ENCODE measurements around the gene TAS2R43.
"Not testable (repeated sequence)": the region's sequence is repeated elsewhere in the genome, so short reads cannot be mapped to it uniquely, and the experiment has no call there.

DNA sequence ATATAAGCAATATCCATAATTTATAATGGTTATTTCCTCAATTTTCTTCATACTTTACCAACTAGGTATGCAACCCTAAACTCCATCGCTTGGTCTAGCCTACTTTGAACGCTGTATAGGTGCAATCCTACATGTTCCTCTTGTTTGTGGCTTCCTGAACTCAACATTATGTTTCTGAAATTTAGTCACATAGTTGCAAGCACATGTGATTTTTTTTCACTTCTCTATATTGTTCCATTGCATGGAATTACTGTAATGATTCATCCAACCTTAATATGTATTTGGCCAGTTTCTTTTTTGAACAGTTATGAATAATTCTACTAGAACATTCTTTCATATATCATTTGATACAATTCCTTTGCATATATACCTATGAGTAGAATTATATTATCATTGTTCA is 2.8 kb upstream of the TAS2R43 start:
- not testable (repeated sequence) for TF ChIP-seq TCF7L2 (IDR thresholded peaks at IDR 0.05; ENCODE audit: borderline replicate concordance, extremely low read depth, insufficient read depth, insufficient read length); EZH2 (IDR thresholded peaks at IDR 0.05); POLR2A (IDR thresholded peaks at IDR 0.05; ENCODE audit: borderline replicate concordance, extremely low read depth, insufficient read depth, insufficient read length); POLR2AphosphoS5 (IDR thresholded peaks at IDR 0.05; ENCODE audit: low read depth, low read length); SP1 (IDR thresholded peaks at IDR 0.05; ENCODE audit: low read depth); RAD21 (IDR thresholded peaks at IDR 0.05; ENCODE audit: low read depth); SIN3A (IDR thresholded peaks at IDR 0.05; ENCODE audit: low read depth); FOSL1 (IDR thresholded peaks at IDR 0.05; ENCODE audit: low read depth); EZH2phosphoT487 (IDR thresholded peaks at IDR 0.05; ENCODE audit: borderline replicate concordance); SRF (IDR thresholded peaks at IDR 0.05; ENCODE audit: low read depth); YY1 (IDR thresholded peaks at IDR 0.05; ENCODE audit: extremely low read depth, insufficient replicate concordance, low read depth, low read length)
- TF ChIP-seq, protein P1, sequence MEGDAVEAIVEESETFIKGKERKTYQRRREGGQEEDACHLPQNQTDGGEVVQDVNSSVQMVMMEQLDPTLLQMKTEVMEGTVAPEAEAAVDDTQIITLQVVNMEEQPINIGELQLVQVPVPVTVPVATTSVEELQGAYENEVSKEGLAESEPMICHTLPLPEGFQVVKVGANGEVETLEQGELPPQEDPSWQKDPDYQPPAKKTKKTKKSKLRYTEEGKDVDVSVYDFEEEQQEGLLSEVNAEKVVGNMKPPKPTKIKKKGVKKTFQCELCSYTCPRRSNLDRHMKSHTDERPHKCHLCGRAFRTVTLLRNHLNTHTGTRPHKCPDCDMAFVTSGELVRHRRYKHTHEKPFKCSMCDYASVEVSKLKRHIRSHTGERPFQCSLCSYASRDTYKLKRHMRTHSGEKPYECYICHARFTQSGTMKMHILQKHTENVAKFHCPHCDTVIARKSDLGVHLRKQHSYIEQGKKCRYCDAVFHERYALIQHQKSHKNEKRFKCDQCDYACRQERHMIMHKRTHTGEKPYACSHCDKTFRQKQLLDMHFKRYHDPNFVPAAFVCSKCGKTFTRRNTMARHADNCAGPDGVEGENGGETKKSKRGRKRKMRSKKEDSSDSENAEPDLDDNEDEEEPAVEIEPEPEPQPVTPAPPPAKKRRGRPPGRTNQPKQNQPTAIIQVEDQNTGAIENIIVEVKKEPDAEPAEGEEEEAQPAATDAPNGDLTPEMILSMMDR (IDR thresholded peaks at IDR 0.05 in 2 of 3, conservative IDR thresholded peaks at IDR 0.05 in 1 of 3; ENCODE audit: borderline replicate concordance in 1 of 3, insufficient read depth in 1 of 3, low read depth in 2 of 3, low read length in 2 of 3): not testable (repeated sequence)
- TF ChIP-seq, protein P2, sequence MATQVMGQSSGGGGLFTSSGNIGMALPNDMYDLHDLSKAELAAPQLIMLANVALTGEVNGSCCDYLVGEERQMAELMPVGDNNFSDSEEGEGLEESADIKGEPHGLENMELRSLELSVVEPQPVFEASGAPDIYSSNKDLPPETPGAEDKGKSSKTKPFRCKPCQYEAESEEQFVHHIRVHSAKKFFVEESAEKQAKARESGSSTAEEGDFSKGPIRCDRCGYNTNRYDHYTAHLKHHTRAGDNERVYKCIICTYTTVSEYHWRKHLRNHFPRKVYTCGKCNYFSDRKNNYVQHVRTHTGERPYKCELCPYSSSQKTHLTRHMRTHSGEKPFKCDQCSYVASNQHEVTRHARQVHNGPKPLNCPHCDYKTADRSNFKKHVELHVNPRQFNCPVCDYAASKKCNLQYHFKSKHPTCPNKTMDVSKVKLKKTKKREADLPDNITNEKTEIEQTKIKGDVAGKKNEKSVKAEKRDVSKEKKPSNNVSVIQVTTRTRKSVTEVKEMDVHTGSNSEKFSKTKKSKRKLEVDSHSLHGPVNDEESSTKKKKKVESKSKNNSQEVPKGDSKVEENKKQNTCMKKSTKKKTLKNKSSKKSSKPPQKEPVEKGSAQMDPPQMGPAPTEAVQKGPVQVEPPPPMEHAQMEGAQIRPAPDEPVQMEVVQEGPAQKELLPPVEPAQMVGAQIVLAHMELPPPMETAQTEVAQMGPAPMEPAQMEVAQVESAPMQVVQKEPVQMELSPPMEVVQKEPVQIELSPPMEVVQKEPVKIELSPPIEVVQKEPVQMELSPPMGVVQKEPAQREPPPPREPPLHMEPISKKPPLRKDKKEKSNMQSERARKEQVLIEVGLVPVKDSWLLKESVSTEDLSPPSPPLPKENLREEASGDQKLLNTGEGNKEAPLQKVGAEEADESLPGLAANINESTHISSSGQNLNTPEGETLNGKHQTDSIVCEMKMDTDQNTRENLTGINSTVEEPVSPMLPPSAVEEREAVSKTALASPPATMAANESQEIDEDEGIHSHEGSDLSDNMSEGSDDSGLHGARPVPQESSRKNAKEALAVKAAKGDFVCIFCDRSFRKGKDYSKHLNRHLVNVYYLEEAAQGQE (IDR thresholded peaks at IDR 0.05; ENCODE audit: low read depth): not testable (repeated sequence)
- TF ChIP-seq, protein P3, sequence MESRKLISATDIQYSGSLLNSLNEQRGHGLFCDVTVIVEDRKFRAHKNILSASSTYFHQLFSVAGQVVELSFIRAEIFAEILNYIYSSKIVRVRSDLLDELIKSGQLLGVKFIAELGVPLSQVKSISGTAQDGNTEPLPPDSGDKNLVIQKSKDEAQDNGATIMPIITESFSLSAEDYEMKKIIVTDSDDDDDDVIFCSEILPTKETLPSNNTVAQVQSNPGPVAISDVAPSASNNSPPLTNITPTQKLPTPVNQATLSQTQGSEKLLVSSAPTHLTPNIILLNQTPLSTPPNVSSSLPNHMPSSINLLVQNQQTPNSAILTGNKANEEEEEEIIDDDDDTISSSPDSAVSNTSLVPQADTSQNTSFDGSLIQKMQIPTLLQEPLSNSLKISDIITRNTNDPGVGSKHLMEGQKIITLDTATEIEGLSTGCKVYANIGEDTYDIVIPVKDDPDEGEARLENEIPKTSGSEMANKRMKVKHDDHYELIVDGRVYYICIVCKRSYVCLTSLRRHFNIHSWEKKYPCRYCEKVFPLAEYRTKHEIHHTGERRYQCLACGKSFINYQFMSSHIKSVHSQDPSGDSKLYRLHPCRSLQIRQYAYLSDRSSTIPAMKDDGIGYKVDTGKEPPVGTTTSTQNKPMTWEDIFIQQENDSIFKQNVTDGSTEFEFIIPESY (IDR thresholded peaks at IDR 0.05; ENCODE audit: extremely low read depth, insufficient replicate concordance, low read length): not testable (repeated sequence)
